Psoas muscle (tissue), 8 donors: ENCODE results near the gene HYAL1. TPM values are rescaled to one million over a fixed set of nuclear protein-coding genes. Genes with fewer than 3 reads are reported as not detected.
A peak's percentile ranks its signal among the peaks of the same experiment; 100 is the strongest.

ENCODE experiments used
- ATAC-seq, 4 donors: fragments of 200-7000 bp; cut with Tn5 transposase; one replicate each; pipeline ENCODE4 v1.9.1; 2020; ENCODE audit warnings: moderate library complexity in 3 of 4, mild to moderate bottlenecking in 2 of 4
- DNase-seq, 2 donors: peaks; one replicate each; pipeline ENCODE4 v3.0.0-alpha.2; 2020
- H3K27ac ChIP-seq: fragments of 200-600 bp; one replicate; pipeline ENCODE4 v1.8.0; 2022
- H3K27me3 ChIP-seq, 3 donors: fragments of 200-600 bp in 1 of 3; one replicate each; pipeline versions ENCODE4 v1.6.1 to v1.8.0; 2013 to 2022; ENCODE audit warnings: low read length in 2 of 3, mild to moderate bottlenecking in 2 of 3, moderate library complexity in 1 of 3; ENCODE audit not compliant: insufficient read depth in 3 of 3
- H3K36me3 ChIP-seq, 2 donors: fragments of 200-600 bp in 1 of 2; one replicate each; pipeline versions ENCODE4 v1.6.1 to v1.8.0; 2013 to 2022; ENCODE audit warnings: low read depth in 1 of 2, mild to moderate bottlenecking in 1 of 2, moderate library complexity in 1 of 2; ENCODE audit not compliant: insufficient read depth in 1 of 2
- H3K4me1 ChIP-seq: fragments of 200-600 bp; one replicate; pipeline ENCODE4 v1.8.0; 2022
- H3K4me3 ChIP-seq: fragments of 200-600 bp; one replicate; pipeline ENCODE4 v1.8.0; 2022; ENCODE audit warnings: mild to moderate bottlenecking
- H3K9me3 ChIP-seq: fragments of 200-600 bp; one replicate; pipeline ENCODE4 v1.8.0; 2022
- WGBS, 3 donors: extraction: QIAGEN DNeasy Blood & Tissue Kit; methylation state at CpG; one replicate each; pipeline versions ENCODE4 v1.1.6 to v1.1.7; 2013; 5-methylcytosine and 5-hydroxymethylcytosine counted together
- intact Hi-C, 2 donors: fragments of 100-400 bp; cut with DNase I; formaldehyde crosslinking; loops; one replicate each; pipeline versions ENCODE4 v1.11.0 to v1.14.2; 2022
- polyA plus RNA-seq, 3 donors: library from polyadenylated mRNA; stranded (reverse); fragments of 200-250 nt; gene quantifications; one replicate each; pipeline ENCODE4 v1.2.3, GENCODE V29; 2013
- total RNA-seq, 4 donors: library from RNA; stranded (reverse); fragmentation: NEBNext Ultra II Directional in 2 of 4; extraction: Animal tissue kit (Norgen Biotek cat#: 25700) in 2 of 4; gene quantifications; one replicate each; pipeline versions ENCODE4 v1.2.1 to v1.2.4, GENCODE V29; 2021 to 2023
- TF ChIP-seq, protein P1 (sequence below): fragments of 200-600 bp; IDR thresholded peaks from one replicate; pipeline ENCODE4 v1.8.0; 2022; ENCODE audit warnings: antibody characterized with exemption
- donor health status: healthy with polysubstance abuse.
- donor health status: DM: no; HTN: no; CAD: no; lungs with moderate emphysema.
- donor health status: Bipolar disorder and iron deficiency.
- donor health status: healthy.
- donor health status: DM: yes; HTN: yes; CAD: no.
- donor health status: DM: no; HTN: no; CAD: no.
- donor health status: DM: no; HTN: no; CAD: no.
- donor health status: DM: yes; HTN: yes; CAD: no.

HYAL1 gene
- total and polyA plus RNA-seq, 7 donors, result 8.5 to 20.8 (median 13.8) TPM

- WGBS, 3 donors, result 66 to 73% (median 67%) methylated on average over 76 to 79 of the region's 79 CpGs
- H3K9me3 ChIP-seq, result no peaks in the 10 kb centered on the region
- no peak overlapping the region for H3K4me3 ChIP-seq
- no peaks in the 10 kb centered on the region for H3K36me3 ChIP-seq
- H3K27ac ChIP-seq, result no peak overlapping the region
- DNase-seq, result no peak
- peaks cover 0 to 1% (median 0%) of the 10 kb centered on the region in 3 donors for H3K27me3 ChIP-seq
- H3K4me1 ChIP-seq, result peaks cover 24% of the 10 kb centered on the region
- intact Hi-C loops, result no loop called here
- TF ChIP-seq, protein P1, sequence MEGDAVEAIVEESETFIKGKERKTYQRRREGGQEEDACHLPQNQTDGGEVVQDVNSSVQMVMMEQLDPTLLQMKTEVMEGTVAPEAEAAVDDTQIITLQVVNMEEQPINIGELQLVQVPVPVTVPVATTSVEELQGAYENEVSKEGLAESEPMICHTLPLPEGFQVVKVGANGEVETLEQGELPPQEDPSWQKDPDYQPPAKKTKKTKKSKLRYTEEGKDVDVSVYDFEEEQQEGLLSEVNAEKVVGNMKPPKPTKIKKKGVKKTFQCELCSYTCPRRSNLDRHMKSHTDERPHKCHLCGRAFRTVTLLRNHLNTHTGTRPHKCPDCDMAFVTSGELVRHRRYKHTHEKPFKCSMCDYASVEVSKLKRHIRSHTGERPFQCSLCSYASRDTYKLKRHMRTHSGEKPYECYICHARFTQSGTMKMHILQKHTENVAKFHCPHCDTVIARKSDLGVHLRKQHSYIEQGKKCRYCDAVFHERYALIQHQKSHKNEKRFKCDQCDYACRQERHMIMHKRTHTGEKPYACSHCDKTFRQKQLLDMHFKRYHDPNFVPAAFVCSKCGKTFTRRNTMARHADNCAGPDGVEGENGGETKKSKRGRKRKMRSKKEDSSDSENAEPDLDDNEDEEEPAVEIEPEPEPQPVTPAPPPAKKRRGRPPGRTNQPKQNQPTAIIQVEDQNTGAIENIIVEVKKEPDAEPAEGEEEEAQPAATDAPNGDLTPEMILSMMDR, result no peak
- ATAC-seq, result no peak
Measured at GRCh38 chr3:50275996-50276761, 27.2 kb downstream of the HYAL1 start.

DNA sequence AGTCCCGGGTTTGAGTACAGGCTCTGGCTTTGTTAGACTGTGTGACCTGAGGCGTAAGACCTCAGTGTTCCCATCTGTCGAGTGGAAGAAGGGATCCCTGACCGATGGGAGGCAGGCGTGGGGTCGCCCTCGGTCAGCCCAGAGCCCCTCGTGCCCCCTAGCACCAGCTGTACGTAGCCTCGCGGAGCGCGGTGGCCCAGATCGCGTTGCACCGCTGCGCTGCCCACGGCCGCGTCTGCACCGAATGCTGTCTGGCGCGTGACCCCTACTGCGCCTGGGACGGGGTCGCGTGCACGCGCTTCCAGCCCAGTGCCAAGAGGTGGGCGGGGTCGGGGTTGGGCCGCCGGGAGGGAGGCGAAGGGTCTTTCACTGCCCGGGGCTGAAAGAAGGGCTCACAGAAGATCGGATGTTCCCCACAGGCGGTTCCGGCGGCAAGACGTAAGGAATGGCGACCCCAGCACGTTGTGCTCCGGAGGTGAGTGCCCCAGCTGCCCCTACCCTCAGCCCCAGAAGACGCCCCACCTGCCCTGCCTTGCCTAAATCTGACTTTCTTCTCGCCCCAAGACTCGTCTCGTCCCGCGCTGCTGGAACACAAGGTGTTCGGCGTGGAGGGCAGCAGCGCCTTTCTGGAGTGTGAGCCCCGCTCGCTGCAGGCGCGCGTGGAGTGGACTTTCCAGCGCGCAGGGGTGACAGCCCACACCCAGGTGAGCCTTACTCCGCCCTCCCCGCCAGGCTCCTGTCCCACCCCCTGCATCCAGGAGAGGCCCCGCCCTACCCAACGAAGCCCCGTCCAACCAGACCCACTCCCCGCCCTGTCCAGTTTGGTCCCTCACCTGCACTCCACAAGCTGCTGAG, 28.0 kb downstream of the HYAL1 start:
- Histone ChIP-seq H3K4me1 (peaks cover 25% of the 10 kb centered on the region), H3K27me3 (peaks cover 0 to 1% (median 0%) of the 10 kb centered on the region in 3 donors), H3K36me3 (no peaks in the 10 kb centered on the region), H3K27ac (no peak overlapping the region), H3K9me3 (no peaks in the 10 kb centered on the region), H3K4me3 (no peak overlapping the region)
- 57 to 69% (median 67%) methylated on average over 61 to 65 of the region's 65 CpGs for WGBS, 3 donors
- DNase-seq, result no peak
- no peak for ATAC-seq
- intact Hi-C loops, result no loop called here
- TF ChIP-seq, protein P1, result no peak

DNA sequence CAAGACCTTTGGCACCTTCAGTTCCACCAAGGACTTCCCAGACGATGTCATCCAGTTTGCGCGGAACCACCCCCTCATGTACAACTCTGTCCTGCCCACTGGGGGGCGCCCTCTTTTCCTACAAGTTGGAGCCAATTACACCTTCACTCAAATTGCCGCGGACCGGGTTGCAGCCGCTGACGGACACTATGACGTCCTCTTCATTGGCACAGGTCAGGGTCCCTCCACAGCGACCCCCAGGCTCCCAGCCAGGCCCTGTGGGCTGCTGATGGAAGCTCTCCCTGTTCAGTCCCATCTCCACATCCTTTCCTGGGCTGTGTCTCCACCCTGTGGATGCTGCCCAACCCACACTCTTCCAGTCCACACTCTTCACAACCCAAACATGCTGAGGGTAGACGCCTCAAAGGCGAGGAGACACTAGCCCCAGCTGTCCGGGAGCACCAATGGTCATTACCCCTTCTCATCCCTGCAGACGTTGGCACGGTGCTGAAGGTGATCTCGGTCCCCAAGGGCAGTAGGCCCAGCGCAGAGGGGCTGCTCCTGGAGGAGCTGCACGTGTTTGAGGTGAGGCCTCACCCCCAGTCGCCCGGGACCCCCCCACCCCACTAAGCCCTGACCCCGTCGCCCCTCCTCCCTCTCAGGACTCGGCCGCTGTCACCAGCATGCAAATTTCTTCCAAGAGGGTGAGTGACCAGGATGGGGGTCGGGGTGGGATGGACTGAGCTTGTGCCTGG, 28.8 kb downstream of the HYAL1 start:
- TF ChIP-seq, protein P1, result peak; percentile 57
- WGBS, 3 donors, result 45 to 50% (median 49%) methylated on average over 26 of the region's 26 CpGs
- DNase-seq (peak; percentile 69 to 80), ATAC-seq (peak in 2 of 4 donors; percentile 32 to 38)
- no peak overlapping the region for H3K4me3 ChIP-seq
- no peaks in the 10 kb centered on the region for H3K36me3 ChIP-seq
- intact Hi-C loops, result loop anchor here (5.0 kb wide), 2 partner anchors 82 to 152 kb away; partner anchors contain the start of gene GNAT1 (in 1 of the 2)
- peaks cover 0 to 1% (median 0%) of the 10 kb centered on the region in 3 donors for H3K27me3 ChIP-seq
- no peak overlapping the region for H3K27ac ChIP-seq
- peaks cover 30% of the 10 kb centered on the region for H3K4me1 ChIP-seq
- no peaks in the 10 kb centered on the region for H3K9me3 ChIP-seq

DNA sequence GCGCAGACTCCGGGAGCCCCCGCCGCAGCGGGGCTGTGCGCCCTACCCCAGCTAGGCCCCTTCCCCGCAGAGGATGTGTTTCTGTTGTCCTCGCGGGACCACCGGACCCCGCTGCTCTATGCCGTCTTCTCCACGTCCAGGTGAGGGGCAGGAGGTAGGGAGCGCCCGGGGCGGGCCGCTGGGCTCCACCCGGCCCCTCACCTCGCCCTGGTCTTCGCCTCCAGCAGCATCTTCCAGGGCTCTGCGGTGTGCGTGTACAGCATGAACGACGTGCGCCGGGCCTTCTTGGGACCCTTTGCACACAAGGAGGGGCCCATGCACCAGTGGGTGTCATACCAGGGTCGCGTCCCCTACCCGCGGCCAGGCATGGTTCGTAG, 29.7 kb downstream of the HYAL1 start:
- Histone ChIP-seq H3K36me3 (no peaks in the 10 kb centered on the region), H3K27ac (no peak overlapping the region), H3K27me3 (peaks cover 0 to 1% (median 0%) of the 10 kb centered on the region in 3 donors), H3K4me1 (peaks cover 30% of the 10 kb centered on the region), H3K9me3 (no peaks in the 10 kb centered on the region), H3K4me3 (peak overlapping the region; percentile 38)
- 67 to 71% (median 69%) methylated on average over 25 to 31 of the region's 31 CpGs for WGBS, 3 donors
- TF ChIP-seq, protein P1, result no peak
- ATAC-seq (no peak), DNase-seq (no peak)
- intact Hi-C loops, result loop anchor here (1.0 to 5.0 kb wide), 5 partner anchors 46 to 151 kb away; partner anchors contain the start of gene GNAT1 (in 1 of the 2)
